DOHH2 (cell line): ENCODE measurements around the gene ORAI2.

Experiments
- H3F3A ChIP-seq: fragments of 200-600 bp; sonication (generic), shearing (Covaris generic); 2 replicates; pipeline ENCODE4 v1.6.0; 2016; ENCODE audit warnings: antibody characterized with exemption, mild to moderate bottlenecking; ENCODE audit not compliant: control insufficient read depth, insufficient read depth
- H3K27ac ChIP-seq: fragments of 200-600 bp; sonication (generic); 2 replicates; pipeline ENCODE4 v1.5.1; 2014; ENCODE audit warnings: low read depth, mild to moderate bottlenecking, low read length, moderate library complexity
- H3K27me3 ChIP-seq: fragments of 200-600 bp; sonication (generic); 2 replicates; pipeline ENCODE4 v1.6.1; 2014; ENCODE audit warnings: mild to moderate bottlenecking, low read length, mixed read lengths; ENCODE audit not compliant: control insufficient read depth
- H3K36me3 ChIP-seq: fragments of 200-600 bp; sonication (generic); 2 replicates; pipeline ENCODE4 v1.6.1; 2014; ENCODE audit warnings: mild to moderate bottlenecking, low read length, moderate library complexity, mixed read lengths; ENCODE audit not compliant: control insufficient read depth
- H3K4me1 ChIP-seq: fragments of 200-600 bp; sonication (generic); 2 replicates; pipeline ENCODE4 v1.6.1; 2014; ENCODE audit warnings: mild to moderate bottlenecking, low read length, mixed read lengths; ENCODE audit not compliant: control insufficient read depth
- H3K4me2 ChIP-seq: fragments of 200-600 bp; sonication (generic); 2 replicates; pipeline ENCODE4 v1.6.0; 2014; ENCODE audit warnings: mild to moderate bottlenecking, low read length, moderate library complexity
- H3K4me3 ChIP-seq: fragments of 200-600 bp; sonication (generic); 2 replicates; pipeline ENCODE4 v1.5.1; 2014; ENCODE audit warnings: mild to moderate bottlenecking, low read length, mixed read lengths
- H3K79me2 ChIP-seq: fragments of 200-600 bp; sonication (generic); 2 replicates; pipeline ENCODE4 v1.6.1; 2014; ENCODE audit warnings: mild to moderate bottlenecking, low read length, mixed read lengths; ENCODE audit not compliant: control insufficient read depth
- H3K9me2 ChIP-seq: fragments of 200-600 bp; sonication (generic); replicated peaks from 2 replicates; pipeline ENCODE4 v1.6.1; 2014; ENCODE audit warnings: mild to moderate bottlenecking, low read length, mixed read lengths; ENCODE audit not compliant: control insufficient read depth
- H3K9me3 ChIP-seq: fragments of 200-600 bp; sonication (generic); 2 replicates; pipeline ENCODE4 v1.6.1; 2014; ENCODE audit warnings: antibody characterized with exemption, low read length, mixed read lengths; ENCODE audit not compliant: control insufficient read depth, insufficient read depth
- H4K20me1 ChIP-seq: fragments of 200-600 bp; sonication (generic); 2 replicates; pipeline ENCODE4 v1.6.0; 2014; ENCODE audit warnings: low read depth, mild to moderate bottlenecking, antibody characterized with exemption, low read length, moderate library complexity; ENCODE audit not compliant: control insufficient read depth, insufficient read depth
- CTCF ChIP-seq: fragments of 200-600 bp; sonication (generic); IDR thresholded peaks from one replicate; pipeline ENCODE4 v1.5.1; 2014; ENCODE audit warnings: antibody characterized with exemption, mild to moderate bottlenecking, low read depth, low read length; ENCODE audit not compliant: poor library complexity, severe bottlenecking
- EZH2phosphoT487 ChIP-seq: fragments of 200-600 bp; sonication (generic); IDR thresholded peaks from 2 replicates; pipeline ENCODE4 v1.6.1; 2017; ENCODE audit warnings: borderline replicate concordance, mild to moderate bottlenecking, antibody characterized with exemption, low read length, moderate library complexity, mixed read lengths

Gene ORAI2

GRCh38 chr7:102424129-102424551, 9.2 kb upstream of the ORAI2 start:
- no peak for TF ChIP-seq EZH2phosphoT487
- no peak for TF ChIP-seq CTCF
- H3K27ac ChIP-seq, result peak overlapping the region; percentile 97
- no peaks in the 10 kb centered on the region for H3K9me2 ChIP-seq
- peak overlapping the region; percentile 73 for H3K4me3 ChIP-seq
- peaks cover 78% of the 10 kb centered on the region for H3K36me3 ChIP-seq
- no peaks in the 10 kb centered on the region for H4K20me1 ChIP-seq
- H3K4me2 ChIP-seq, result peak overlapping the region; percentile 75
- peaks cover 38% of the 10 kb centered on the region for H3K79me2 ChIP-seq
- H3K27me3 ChIP-seq, result no peaks in the 10 kb centered on the region
- peaks cover 91% of the 10 kb centered on the region for H3K4me1 ChIP-seq
- H3K9me3 ChIP-seq, result no peaks in the 10 kb centered on the region
- peaks cover 61% of the 10 kb centered on the region for H3F3A ChIP-seq

GRCh38 chr7:102424787-102425218, 8.6 kb upstream of the ORAI2 start:
- Histone ChIP-seq H3F3A (peaks cover 57% of the 10 kb centered on the region), H3K9me3 (no peaks in the 10 kb centered on the region), H4K20me1 (no peaks in the 10 kb centered on the region), H3K79me2 (peaks cover 34% of the 10 kb centered on the region), H3K36me3 (peaks cover 71% of the 10 kb centered on the region), H3K9me2 (no peaks in the 10 kb centered on the region), H3K4me3 (peak overlapping the region; percentile 73), H3K27ac (peak overlapping the region; percentile 97), H3K4me2 (peak overlapping the region; percentile 75), H3K4me1 (peaks cover 91% of the 10 kb centered on the region), H3K27me3 (no peaks in the 10 kb centered on the region)
- no peak for TF ChIP-seq EZH2phosphoT487
- no peak for TF ChIP-seq CTCF

GRCh38 chr7:102425639-102426267, 7.6 kb upstream of the ORAI2 start:
- peak overlapping the region; percentile 75 for H3K4me2 ChIP-seq
- TF ChIP-seq EZH2phosphoT487 (no peak), CTCF (no peak)
- H3K4me1 ChIP-seq, result peaks cover 91% of the 10 kb centered on the region
- no peaks in the 10 kb centered on the region for H3K9me2 ChIP-seq
- no peaks in the 10 kb centered on the region for H3K9me3 ChIP-seq
- H3K36me3 ChIP-seq, result peaks cover 62% of the 10 kb centered on the region
- H3K27ac ChIP-seq, result peak overlapping the region; percentile 97
- H3F3A ChIP-seq, result peaks cover 53% of the 10 kb centered on the region
- no peaks in the 10 kb centered on the region for H3K27me3 ChIP-seq
- peak overlapping the region; percentile 73 for H3K4me3 ChIP-seq
- H4K20me1 ChIP-seq, result no peaks in the 10 kb centered on the region
- peaks cover 29% of the 10 kb centered on the region for H3K79me2 ChIP-seq
